PC-9 (cell line): ENCODE data around the gene SH3PXD2A. TPM values are rescaled to one million over a fixed set of nuclear protein-coding genes. Genes with fewer than 3 reads are reported as not detected.

Source experiments
- BruUV-seq: library from RNA; stranded (reverse); fragments of 400-500 nt; replicated peaks from 2 replicates; lab custom pipeline; 2021; lab: Mats Ljungman, UMichigan
- CTCF ChIA-PET: fragments of 300-600 bp; sonication (Branson Sonifier 250); formaldehyde crosslinking; loops from one replicate; lab custom pipeline; 2022; ENCODE audit warnings: antibody characterized with exemption; lab: Charles Lee
- POLR2A ChIA-PET: fragments of 300-600 bp; sonication (Branson Sonifier 250); formaldehyde crosslinking; loops from one replicate; lab custom pipeline; 2022; ENCODE audit warnings: antibody characterized with exemption; ENCODE audit not compliant: unreplicated experiment; lab: Charles Lee
- DNase-seq, 2 experiments: peaks; one replicate each; pipeline versions ENCODE4 v3.0.0 to v3.0.0-alpha.2; 2015 to 2022; ENCODE audit warnings: mixed read lengths in 1 of 2
- H2AFZ ChIP-seq: fragments of 200-600 bp; sonication (generic); 2 replicates; pipeline ENCODE4 v1.8.1; 2017; ENCODE audit warnings: antibody characterized with exemption
- H3F3A ChIP-seq: fragments of 200-600 bp; sonication (generic); 2 replicates; pipeline ENCODE4 v1.8.1; 2017; ENCODE audit warnings: antibody characterized with exemption, mild to moderate bottlenecking, low read depth; ENCODE audit not compliant: insufficient read depth
- H3K27ac ChIP-seq: fragments of 200-600 bp; sonication (generic); 2 replicates; pipeline ENCODE4 v1.6.1; 2016; ENCODE audit warnings: mixed run types
- H3K27me3 ChIP-seq: fragments of 200-600 bp; sonication (generic); 2 replicates; pipeline ENCODE4 v1.6.1; 2016; ENCODE audit warnings: low read depth, mixed run types; ENCODE audit not compliant: insufficient read depth
- H3K36me3 ChIP-seq: fragments of 200-600 bp; sonication (generic); 2 replicates; pipeline ENCODE4 v1.6.1; 2016; ENCODE audit warnings: low read depth, mixed run types
- H3K4me1 ChIP-seq: fragments of 200-600 bp; sonication (generic); replicated peaks from 2 replicates; pipeline ENCODE4 v1.6.1; 2016; ENCODE audit warnings: mixed run types; ENCODE audit not compliant: insufficient read depth
- H3K4me2 ChIP-seq: fragments of 200-600 bp; sonication (generic); 2 replicates; pipeline ENCODE4 v1.6.1; 2017; ENCODE audit warnings: mixed run types
- H3K4me3 ChIP-seq: fragments of 200-600 bp; sonication (generic); 2 replicates; pipeline ENCODE4 v1.6.1; 2016; ENCODE audit warnings: mixed run types
- H3K79me2 ChIP-seq: fragments of 200-600 bp; sonication (generic); 2 replicates; pipeline ENCODE4 v1.6.1; 2017; ENCODE audit warnings: low read depth, mixed run types
- H3K9me2 ChIP-seq: fragments of 200-600 bp; sonication (generic); 2 replicates; pipeline ENCODE4 v1.8.1; 2017; ENCODE audit warnings: mild to moderate bottlenecking; ENCODE audit not compliant: insufficient read depth
- H3K9me3 ChIP-seq: fragments of 200-600 bp; sonication (generic); 2 replicates; pipeline ENCODE4 v1.8.1; 2016; ENCODE audit warnings: low read depth; ENCODE audit not compliant: insufficient read depth
- H4K20me1 ChIP-seq: fragments of 200-600 bp; sonication (generic); 2 replicates; pipeline ENCODE4 v1.8.1; 2017; ENCODE audit not compliant: insufficient read depth
- CTCF ChIP-seq: fragments of 200-600 bp; sonication (generic); conservative IDR thresholded peaks from 2 replicates; pipeline ENCODE4 v1.6.1; 2017; ENCODE audit warnings: mixed run types, antibody characterized with exemption, mild to moderate bottlenecking, moderate library complexity
- EZH2 ChIP-seq: fragments of 200-600 bp; sonication (generic); IDR thresholded peaks from 2 replicates; pipeline ENCODE4 v1.8.0; 2017; ENCODE audit warnings: antibody characterized with exemption, low read depth
- intact Hi-C: fragments of 100-400 bp; cut with micrococcal nuclease; formaldehyde crosslinking; loops from one replicate; pipeline ENCODE4 v1.10.0; 2022; ENCODE audit not compliant: unreplicated experiment
- total RNA-seq: library from RNA; stranded (reverse); gene quantifications from 2 replicates; pipeline ENCODE4 v1.2.3, GENCODE V29; 2021

SH3PXD2A gene
- total RNA-seq, 1 experiment from 2014 or later, result 12.5 TPM

GRCh38 chr10:103833731-103834365 lies 21.5 kb downstream of the SH3PXD2A start:
- Histone ChIP-seq H2AFZ (no peak overlapping the region), H3K9me2 (no peaks in the 10 kb centered on the region), H3K27me3 (no peaks in the 10 kb centered on the region), H3K4me3 (no peak overlapping the region), H3K79me2 (no peaks in the 10 kb centered on the region), H3K27ac (no peak overlapping the region), H3K36me3 (no peaks in the 10 kb centered on the region), H3K4me2 (no peak overlapping the region), H3K9me3 (no peaks in the 10 kb centered on the region), H3F3A (no peaks in the 10 kb centered on the region), H4K20me1 (no peaks in the 10 kb centered on the region), H3K4me1 (peaks cover 3% of the 10 kb centered on the region)
- intact Hi-C loops, result no loop called here
- no TSS peak for BruUV-seq
- no peak for TF ChIP-seq CTCF
- no peak for TF ChIP-seq EZH2
- POLR2A ChIA-PET, result no interaction called here
- CTCF ChIA-PET, result no interaction called here
- DNase-seq, result no peak

GRCh38 chr10:103832806-103833205 lies 22.6 kb downstream of the SH3PXD2A start:
- no peak overlapping the region for H3K27ac ChIP-seq
- H3K36me3 ChIP-seq, result no peaks in the 10 kb centered on the region
- no peaks in the 10 kb centered on the region for H3K79me2 ChIP-seq
- intact Hi-C loops, result no loop called here
- DNase-seq, result no peak
- H3K4me3 ChIP-seq, result no peak overlapping the region
- ChIA-PET CTCF (no interaction called here), POLR2A (no interaction called here)
- no peaks in the 10 kb centered on the region for H4K20me1 ChIP-seq
- H3K27me3 ChIP-seq, result no peaks in the 10 kb centered on the region
- BruUV-seq, result no TSS peak
- TF ChIP-seq EZH2 (no peak), CTCF (no peak)
- no peak overlapping the region for H3K4me2 ChIP-seq
- H3K9me3 ChIP-seq, result no peaks in the 10 kb centered on the region
- peaks cover 7% of the 10 kb centered on the region; the same call in 1 of the 2 replicates for H3F3A ChIP-seq
- no peak overlapping the region for H2AFZ ChIP-seq
- peaks cover 13% of the 10 kb centered on the region for H3K4me1 ChIP-seq
- no peaks in the 10 kb centered on the region for H3K9me2 ChIP-seq

- H3K4me2 ChIP-seq, result no peak overlapping the region
- peaks cover 17% of the 10 kb centered on the region for H3K4me1 ChIP-seq
- no peaks in the 10 kb centered on the region for H3K9me3 ChIP-seq
- CTCF ChIA-PET, result no interaction called here
- H3F3A ChIP-seq, result peaks cover 10% of the 10 kb centered on the region; the same call in 1 of the 2 replicates
- intact Hi-C loops, result no loop called here
- POLR2A ChIA-PET, result no interaction called here
- no peaks in the 10 kb centered on the region for H3K79me2 ChIP-seq
- no peaks in the 10 kb centered on the region for H3K27me3 ChIP-seq
- no peak for TF ChIP-seq CTCF
- no peak for TF ChIP-seq EZH2
- H3K4me3 ChIP-seq, result no peak overlapping the region
- no TSS peak for BruUV-seq
- no peaks in the 10 kb centered on the region for H3K36me3 ChIP-seq
- H4K20me1 ChIP-seq, result no peaks in the 10 kb centered on the region
- no peaks in the 10 kb centered on the region for H3K9me2 ChIP-seq
- H2AFZ ChIP-seq, result no peak overlapping the region
- DNase-seq, result no peak
- no peak overlapping the region for H3K27ac ChIP-seq
Measured at GRCh38 chr10:103829838-103830465, 25.4 kb downstream of the SH3PXD2A start.
